ENCODE results near the gene DCPS. TPM values are rescaled to one million over a fixed set of nuclear protein-coding genes. Genes with fewer than 3 reads are reported as not detected.

The DCPS gene
- polyA plus RNA-seq, 1 of the 3 experiments (the other 2 are of a cell fraction): 48.1 TPM

GRCh38 chr11:126341760-126342161 lies 37.9 kb downstream of the DCPS start (continued):
- no peak for TF ChIP-seq YY1 (IDR thresholded peaks at IDR 0.05; ENCODE audit: low read depth)
- TF ChIP-seq CTCF (IDR thresholded peaks at IDR 0.05): no peak
- peak; percentile 90 for TF ChIP-seq JUND (IDR thresholded peaks at IDR 0.05)
- peak; percentile 90 for TF ChIP-seq RXRA (IDR thresholded peaks at IDR 0.05; ENCODE audit: borderline replicate concordance, low read depth)
- TF ChIP-seq ZBTB33 (IDR thresholded peaks at IDR 0.05; ENCODE audit: borderline replicate concordance, low read depth): no peak
- no peak for TF ChIP-seq RFX5 (IDR thresholded peaks at IDR 0.05; ENCODE audit: low read length)

- WGBS (ENCODE audit: low lambda C conversion rate): 97% methylated on average over 13 of the region's 16 CpGs
- DNase-seq: no peak
- peaks cover 4 to 8% of the 10 kb centered on the region in 2 experiments for H3K36me3 ChIP-seq (replicated peaks in 1 of 2; ENCODE audit: control insufficient read depth in 1 of 2, insufficient read depth in 2 of 2, low read length in 1 of 2)
- H3K4me3 ChIP-seq (ENCODE audit: low read depth in 2 of 2, low read length in 1 of 2): no peak overlapping the region
- H3K4me2 ChIP-seq: no peak overlapping the region
- no peaks in the 10 kb centered on the region for H3K27me3 ChIP-seq (ENCODE audit: insufficient read depth)
- ChIA-PET POLR2A (no interaction called here), CTCF (interaction anchor here (1.4 kb wide), 1 partner anchor 138 kb away, joined by 4 read pairs; no protein-coding TSS in a partner anchor)
- peaks cover 8% of the 10 kb centered on the region; the same call in 1 of the 2 replicates for H3K79me2 ChIP-seq (ENCODE audit: insufficient read depth)
- peaks cover 24 to 43% of the 10 kb centered on the region in 2 experiments; a peak in 3 of 4 replicates for H3K4me1 ChIP-seq (ENCODE audit: control insufficient read depth in 1 of 2, insufficient read depth in 2 of 2, low read depth in 1 of 2, low read length in 1 of 2)
- H2AFZ ChIP-seq (ENCODE audit: low read depth): no peak overlapping the region
- no peaks in the 10 kb centered on the region for H3K9me2 ChIP-seq
- H3F3A ChIP-seq (replicated peaks; ENCODE audit: insufficient read depth): peaks cover 16% of the 10 kb centered on the region
- H3K9me3 ChIP-seq: no peaks in the 10 kb centered on the region
- no peak overlapping the region for H3K9ac ChIP-seq
- no peak overlapping the region for H3K27ac ChIP-seq (ENCODE audit: low read depth in 2 of 2, low read length in 1 of 2)
- H4K20me1 ChIP-seq (ENCODE audit: insufficient read depth): no peaks in the 10 kb centered on the region
- TF ChIP-seq REST (IDR thresholded peaks at IDR 0.05; ENCODE audit: low read depth, low read length) (no peak), FOXM1 (IDR thresholded peaks at IDR 0.05; ENCODE audit: low read depth) (no peak), FOXJ3 (CRISPR knock-in tag; IDR thresholded peaks at IDR 0.05) (no peak), MAX (IDR thresholded peaks at IDR 0.05; ENCODE audit: low read depth) (no peak), SMC3 (IDR thresholded peaks at IDR 0.05; ENCODE audit: low read depth, low read length) (no peak), RCOR1 (IDR thresholded peaks at IDR 0.05; ENCODE audit: low read length) (no peak), ELF1 (IDR thresholded peaks at IDR 0.05) (no peak), ZBTB33 (IDR thresholded peaks at IDR 0.05; ENCODE audit: borderline replicate concordance, low read depth) (no peak), TCF12 (IDR thresholded peaks at IDR 0.05) (no peak), FOSL2 (IDR thresholded peaks at IDR 0.05; ENCODE audit: borderline replicate concordance, low read depth) (no peak), MEF2A (IDR thresholded peaks at IDR 0.05; ENCODE audit: borderline replicate concordance, low read depth) (no peak), YY1 (IDR thresholded peaks at IDR 0.05; ENCODE audit: low read depth) (no peak), EP300 (IDR thresholded peaks at IDR 0.05; ENCODE audit: borderline replicate concordance in 1 of 2, low read depth in 1 of 2, low read length in 1 of 2) (no peak), TAF1 (IDR thresholded peaks at IDR 0.05; ENCODE audit: borderline replicate concordance, low read depth, low read length) (no peak), CHD2 (IDR thresholded peaks at IDR 0.05; ENCODE audit: low read length, partially characterized antibody) (no peak), USF1 (IDR thresholded peaks at IDR 0.05; ENCODE audit: borderline replicate concordance, low read depth) (no peak), EZH2phosphoT487 (IDR thresholded peaks at IDR 0.05; ENCODE audit: borderline replicate concordance, low read depth) (no peak), NRF1 (IDR thresholded peaks at IDR 0.05; ENCODE audit: low read depth, low read length) (no peak)
These were observed 39.2 kb downstream of the DCPS start for GRCh38 chr11:126343051-126343450.

Data from SK-N-SH (cell line).